ENCODE results near the gene COMMD1.
A peak's percentile ranks its signal among the peaks of the same experiment; 100 is the strongest.
"Not testable (repeated sequence)": the region's sequence is repeated elsewhere in the genome, so short reads cannot be mapped to it uniquely, and the experiment has no call there.

COMMD1 gene

DNA sequence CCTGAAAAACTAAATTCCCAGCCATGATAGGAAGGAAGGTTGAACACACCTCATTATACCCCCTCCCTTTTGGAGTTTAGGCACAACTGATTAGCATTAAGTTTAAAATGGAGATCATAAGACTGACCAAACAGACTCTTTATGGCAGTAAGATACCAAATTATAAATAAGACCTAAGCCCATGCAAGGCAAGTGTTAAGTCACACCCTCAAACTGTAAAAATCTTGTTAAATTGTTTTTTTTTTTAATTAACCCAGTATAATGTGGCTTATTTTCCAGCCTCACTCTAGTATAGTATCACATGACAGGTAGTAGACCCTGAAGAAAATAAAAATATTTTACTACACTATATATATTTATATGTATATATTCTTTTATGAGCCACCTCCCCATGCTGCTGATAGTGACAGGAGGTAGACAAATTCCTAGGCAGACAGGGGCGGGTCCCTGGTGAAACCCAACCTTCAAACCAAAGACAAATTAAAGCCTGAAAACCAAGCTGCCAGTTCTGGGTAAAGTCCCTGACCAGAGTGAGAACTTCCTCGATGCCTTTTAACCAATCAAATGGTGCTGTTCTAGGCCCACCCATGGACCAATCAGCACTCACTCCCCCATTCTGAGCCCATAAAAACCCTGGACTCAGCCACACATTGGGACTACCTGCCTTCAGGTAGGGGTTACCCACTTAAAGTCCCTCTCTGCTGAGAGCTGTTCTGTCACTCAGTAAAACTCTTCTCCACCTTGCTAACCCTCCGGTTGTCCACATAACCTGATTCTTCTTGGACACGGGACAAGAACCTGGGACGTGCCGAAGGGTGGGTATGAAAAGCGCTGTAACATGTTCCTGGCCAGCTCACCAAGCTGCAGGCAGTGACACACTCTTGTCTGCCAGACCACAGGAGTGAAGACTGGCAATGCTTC is 166.5 kb downstream of the COMMD1 start:
- no peak for DNase-seq (ENCODE audit: low read depth, low spot score)

DNA sequence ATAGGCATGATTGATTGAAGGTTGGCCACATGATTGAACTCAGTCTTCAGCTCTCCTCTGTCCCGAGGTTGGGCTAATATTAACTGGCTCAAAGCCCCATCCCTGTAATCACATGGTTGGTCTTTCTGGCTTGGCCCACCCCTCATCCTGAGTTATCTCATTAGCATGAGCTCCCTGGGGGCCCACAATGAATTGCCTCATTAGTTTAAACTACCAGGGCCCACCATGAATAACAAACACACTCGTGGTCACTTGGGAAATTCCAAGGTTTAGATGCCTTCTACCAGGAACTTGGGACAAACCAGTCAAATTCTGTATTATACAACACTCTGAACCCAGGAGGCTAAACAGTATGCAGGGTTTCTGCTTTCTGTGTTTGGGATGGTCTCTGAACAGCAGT is 168.8 kb downstream of the COMMD1 start:
- peak; percentile 53 for DNase-seq (ENCODE audit: low read depth, low spot score)

DNA sequence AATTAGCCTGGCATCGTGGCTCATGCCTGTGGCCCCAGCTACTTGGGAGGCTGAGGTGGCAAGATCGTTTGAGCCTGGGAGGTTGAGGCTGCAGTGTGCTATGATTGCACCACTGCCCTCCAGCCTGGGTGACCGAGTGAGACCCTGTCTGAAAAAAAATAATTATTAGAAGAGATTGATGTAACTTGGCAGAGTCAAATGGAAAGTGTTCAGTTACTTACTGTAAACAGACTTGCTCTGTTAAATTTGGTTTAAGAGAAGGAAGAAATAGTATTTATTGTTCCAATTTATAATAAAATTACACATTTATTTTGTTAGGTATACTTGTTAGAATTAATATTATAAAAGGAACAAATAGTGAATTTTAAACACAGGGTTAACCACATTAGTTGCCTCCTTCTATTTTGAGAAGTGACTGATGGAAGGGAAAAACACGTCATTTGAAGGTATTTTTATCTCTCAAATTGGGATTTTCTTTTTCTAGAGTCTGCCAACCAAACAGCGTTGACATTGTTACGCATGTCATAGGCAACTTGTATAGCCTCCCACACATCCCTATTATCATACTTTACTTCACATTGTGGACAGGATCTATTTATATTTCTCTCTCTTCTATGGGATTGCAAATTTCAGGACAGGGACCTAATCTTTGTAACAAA is 171.6 kb downstream of the COMMD1 start:
- DNase-seq (ENCODE audit: low read depth, low spot score): no peak

DNA sequence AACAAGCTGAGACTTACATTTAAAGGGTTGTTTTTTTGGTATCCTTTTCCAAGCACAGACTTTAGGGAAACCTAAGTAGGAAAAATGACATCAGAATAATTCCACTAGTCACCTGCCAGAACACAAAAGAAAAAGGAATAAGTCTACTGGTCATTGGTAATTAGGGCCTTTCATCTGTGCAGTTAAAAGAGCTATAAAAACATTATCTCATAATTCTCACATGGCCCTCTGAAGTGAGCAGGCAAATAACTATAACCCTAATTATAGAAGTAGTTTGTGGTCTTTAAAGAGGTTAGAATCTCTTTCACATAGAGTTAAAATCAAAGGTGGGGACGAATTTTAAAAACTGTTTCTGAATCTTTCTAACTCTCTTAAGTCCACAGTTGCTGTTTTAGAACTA is 179.3 kb downstream of the COMMD1 start:
- DNase-seq (ENCODE audit: low read depth, low spot score): no peak

DNA sequence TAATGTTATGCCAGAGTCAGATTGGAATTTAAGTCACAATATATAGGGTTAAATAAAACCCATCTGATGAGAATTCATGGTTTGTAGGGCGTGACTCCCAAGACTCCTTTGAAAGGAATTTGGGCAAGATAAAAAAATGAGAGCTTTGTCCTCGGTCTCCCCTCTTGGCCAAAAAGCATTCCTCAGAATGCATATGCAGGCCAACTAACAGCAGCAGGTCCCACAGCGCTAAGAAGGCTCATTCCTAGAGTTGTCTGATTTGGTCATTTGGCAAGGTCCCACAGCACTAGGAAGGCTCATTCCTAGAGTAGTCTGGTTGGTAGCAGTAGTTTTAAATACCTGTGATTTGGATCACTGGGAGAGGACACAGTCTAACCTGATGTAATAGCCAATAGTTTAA is 184.2 kb downstream of the COMMD1 start:
- DNase-seq (ENCODE audit: low read depth, low spot score): peak; percentile 44

DNA sequence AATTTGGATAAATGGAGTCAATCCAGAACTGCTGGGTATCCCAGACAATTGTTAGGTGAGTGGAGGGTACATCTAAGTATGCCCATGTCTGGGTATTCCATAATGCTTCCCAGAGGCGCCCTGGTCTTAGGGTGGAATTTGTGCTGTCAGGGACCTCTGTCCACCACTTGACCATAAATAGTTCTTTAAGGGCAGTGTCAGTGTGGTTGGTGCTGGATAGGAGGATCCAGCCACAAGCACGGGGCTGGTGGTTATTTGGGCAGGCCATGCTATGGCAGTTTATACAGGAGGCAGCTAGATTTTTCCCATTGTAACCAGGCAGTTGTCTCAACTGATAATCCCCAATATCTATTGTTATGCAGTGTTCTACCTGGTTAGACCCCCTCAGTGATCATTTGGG is 186.0 kb downstream of the COMMD1 start:
- DNase-seq (ENCODE audit: low read depth, low spot score): no peak

DNA sequence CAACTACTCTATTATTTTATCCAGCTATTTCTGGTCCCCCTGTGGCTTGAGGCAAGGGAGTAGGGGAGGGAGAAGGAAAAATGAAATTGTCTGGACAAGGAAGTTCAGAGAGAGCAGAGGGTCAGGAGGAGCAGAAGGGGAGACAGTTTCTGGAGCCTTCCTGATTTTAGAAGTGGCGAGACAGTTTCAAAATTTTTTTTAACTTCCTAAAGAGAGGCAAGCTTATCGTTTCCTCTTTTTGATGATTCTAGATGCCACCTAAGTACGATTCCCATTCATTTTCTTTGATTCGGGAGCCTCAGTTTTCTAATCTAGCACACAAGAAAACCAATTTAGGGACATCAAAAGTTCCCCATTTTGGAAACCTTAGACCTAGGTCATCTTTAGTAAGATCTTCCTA is 193.6 kb downstream of the COMMD1 start:
- DNase-seq (ENCODE audit: low read depth, low spot score): no peak

DNA sequence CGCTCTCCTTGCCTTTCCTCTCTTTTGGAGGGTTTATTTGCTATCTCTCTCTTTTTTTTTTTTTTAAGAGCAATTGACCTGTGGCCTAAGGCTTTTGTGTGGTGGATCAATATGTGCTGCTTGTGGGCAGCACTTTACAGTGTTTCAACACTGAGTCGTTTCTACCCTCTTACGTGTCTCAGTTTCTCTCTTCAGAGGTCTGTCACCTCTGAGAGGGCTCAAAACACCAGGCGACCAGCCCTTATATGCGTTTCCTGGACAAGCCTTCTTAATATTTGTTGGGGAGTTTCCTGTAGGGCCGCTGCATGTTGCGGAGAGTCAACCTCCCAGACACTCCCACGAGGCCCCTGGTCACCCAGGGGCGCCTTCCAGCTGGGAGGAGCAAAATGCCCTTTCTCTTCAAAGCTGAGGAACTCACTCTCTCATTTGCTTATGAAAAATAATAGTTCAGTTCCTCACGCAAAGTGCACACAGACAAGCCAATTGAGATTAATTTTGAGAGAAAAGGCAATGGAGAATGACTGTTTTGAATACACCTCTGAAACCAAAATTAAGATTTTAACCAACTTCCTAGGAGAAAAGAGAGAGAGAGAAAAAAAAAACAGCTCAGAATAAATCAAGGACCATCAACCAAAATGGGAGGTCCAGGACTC is 194.2 kb downstream of the COMMD1 start:
- no peak for DNase-seq (ENCODE audit: low read depth, low spot score)

DNA sequence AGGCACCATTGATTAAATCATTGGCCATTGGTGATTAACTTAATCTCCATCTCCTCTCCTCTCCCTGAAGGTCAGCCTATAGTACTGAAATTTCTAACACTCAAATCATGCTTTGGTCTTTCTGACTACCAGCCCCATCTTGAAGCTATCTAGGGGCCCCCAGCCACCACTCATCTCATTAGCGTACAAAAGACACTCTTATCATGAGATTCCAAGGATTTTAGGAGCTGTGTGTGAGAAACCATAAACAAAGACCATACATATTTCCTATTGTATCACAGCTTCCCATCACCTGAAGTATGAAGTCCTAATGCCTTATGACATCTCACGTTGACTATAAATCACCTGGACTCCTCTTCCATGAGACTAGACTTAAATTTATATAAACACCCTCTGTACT is 196.4 kb downstream of the COMMD1 start:
- DNase-seq (ENCODE audit: low read depth, low spot score): no peak

DNA sequence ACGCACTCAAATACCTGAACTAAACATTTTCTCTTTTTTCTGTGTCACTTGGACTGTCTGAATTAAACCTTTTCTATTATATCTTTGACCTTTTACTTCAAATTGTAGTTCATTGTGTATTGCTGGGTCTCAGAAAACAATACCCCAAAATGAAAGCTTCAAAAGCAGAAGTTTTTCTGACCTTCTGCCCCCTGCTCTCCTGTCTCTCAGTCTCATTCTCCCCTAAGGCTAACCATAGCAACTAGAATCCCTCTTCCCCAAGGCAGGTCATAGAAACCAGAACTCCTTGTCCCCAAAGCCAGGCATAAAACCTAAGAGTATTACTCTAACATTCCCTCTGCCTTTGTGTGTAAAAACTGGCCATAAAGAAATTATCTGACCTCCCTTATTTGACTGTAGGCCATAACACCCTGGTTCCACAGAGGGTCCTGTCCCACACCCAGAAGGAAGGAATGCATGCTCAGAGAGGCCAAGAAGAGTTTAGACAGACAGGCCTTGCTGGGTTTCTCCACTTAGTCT is 197.0 kb downstream of the COMMD1 start:
- no peak for DNase-seq (ENCODE audit: low read depth, low spot score)

DNA sequence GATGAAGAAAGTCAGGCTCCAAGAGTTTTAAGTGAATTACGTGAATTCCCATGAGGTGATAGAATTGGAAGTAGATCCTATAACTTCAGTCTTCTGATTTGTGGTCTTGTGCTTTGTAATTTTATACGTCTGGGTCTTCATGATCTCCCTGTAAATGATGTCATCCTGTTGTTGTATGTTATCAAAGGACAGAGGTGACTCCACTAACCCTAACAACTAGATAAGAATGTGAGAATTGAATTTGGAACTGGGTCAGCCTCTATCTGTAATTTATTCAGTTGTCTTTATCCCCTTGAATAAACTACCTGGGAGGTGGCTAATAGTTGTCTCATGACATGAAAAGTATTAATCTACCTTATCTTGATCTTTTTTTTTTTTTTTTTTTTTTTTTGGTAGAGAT is 204.1 kb downstream of the COMMD1 start:
- no peak for DNase-seq (ENCODE audit: low read depth, low spot score)

DNA sequence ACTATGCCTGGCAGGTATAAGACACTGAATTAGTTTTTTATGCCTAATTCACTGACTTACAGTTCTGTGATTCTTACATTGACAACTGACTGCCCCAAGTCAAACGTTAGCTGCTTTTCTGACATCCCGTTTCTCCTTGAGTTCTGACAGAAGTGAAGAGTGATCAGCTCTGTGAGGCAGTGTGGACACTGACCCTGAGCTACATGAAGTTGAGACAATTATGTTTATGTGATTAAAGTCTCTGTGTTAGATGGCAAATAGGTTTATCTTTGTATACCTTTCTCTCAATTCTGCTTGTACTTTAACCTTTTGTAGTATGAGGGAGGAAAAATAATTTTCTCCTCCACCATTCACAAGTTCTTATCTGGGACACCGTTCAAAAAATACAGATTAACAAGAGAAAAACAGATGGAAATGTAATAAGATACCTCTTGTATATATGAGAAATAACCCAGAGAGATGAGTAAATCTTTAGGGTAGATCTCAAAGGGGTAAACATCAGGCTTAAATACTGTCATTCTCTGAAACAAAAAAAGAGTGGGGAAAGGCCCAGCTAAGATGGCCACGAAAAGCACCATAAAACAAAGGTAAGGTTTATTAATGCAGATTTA is 205.0 kb downstream of the COMMD1 start:
- no peak for DNase-seq (ENCODE audit: low read depth, low spot score)

DNA sequence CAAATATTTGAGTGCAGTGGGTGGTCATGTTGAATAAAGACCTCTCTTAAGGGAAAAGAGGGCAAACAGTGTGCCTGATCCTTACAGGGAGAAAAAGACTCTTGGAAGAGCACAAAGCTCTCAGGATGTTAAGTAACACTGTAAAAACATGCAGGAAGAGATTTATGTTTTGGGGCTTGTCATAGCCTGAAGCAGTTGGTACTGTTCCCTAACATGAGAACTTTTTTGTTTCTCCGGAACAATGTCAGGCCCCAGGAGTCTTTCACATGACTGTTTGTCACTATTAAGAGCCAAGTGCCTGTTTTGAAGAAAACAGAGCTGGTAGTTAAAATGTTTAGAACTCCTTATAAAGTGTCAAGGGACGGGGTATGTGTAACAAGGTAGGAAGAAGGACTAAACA is 206.7 kb downstream of the COMMD1 start:
- no peak for DNase-seq (ENCODE audit: low read depth, low spot score)

DNA sequence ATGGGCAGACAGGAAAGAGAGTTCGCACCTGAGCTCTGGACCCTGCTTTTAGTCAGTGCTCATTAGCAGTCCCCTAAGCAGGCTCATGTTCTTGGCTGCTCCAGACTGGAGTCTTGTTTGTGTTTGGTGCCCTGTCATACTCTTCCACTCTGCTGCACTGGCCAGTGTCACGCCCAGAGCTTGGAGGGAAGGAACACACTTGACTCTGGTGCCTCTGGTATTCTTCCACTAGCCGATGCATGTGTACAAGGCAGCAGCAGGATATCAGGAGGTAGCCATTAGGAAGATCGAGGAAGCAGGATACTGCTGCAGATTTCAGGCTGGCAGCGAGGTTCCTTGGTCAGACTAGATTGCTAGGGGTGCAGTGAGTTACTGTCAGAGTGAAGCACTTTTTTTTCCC is 209.1 kb downstream of the COMMD1 start:
- no peak for DNase-seq (ENCODE audit: low read depth, low spot score)

DNA sequence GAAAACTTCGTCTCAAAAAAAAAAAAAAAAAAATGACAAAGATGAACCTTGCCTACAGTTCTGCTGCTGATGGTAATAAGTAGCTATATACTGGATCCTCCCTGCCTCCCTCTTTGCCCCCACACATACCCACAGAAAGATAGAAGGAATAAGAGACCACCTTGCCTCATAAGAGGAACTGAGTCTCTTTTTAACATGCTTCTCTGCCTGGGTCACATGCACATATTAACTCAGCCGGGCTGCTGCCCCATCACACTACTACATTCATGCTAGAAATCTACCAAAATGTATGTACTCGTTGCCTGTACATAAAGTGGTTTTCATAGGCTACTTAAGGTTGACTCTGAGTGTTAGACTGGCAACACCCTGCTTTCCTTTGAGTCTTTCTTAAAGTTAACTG is 211.5 kb downstream of the COMMD1 start:
- DNase-seq (ENCODE audit: low read depth, low spot score): no peak

DNA sequence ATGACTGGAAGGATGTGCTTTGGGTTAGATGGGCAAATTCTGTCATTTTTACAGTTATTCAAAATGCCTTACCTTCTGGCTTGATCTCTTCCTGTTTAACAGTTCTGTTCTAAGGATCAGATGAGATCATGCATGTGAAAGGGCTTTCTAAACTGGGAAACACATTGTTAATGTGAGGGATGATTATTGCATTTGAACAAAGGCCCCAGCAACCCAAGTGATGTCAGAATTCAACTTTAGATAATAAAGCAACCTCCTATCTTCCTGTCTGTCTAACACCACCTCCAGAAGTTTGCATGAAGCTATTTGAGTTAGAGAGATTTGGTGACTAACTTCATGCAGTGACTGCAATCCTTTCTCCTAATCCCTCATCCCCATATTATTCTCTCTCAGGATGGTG is 212.7 kb downstream of the COMMD1 start:
- no peak for DNase-seq (ENCODE audit: low read depth, low spot score)

DNA sequence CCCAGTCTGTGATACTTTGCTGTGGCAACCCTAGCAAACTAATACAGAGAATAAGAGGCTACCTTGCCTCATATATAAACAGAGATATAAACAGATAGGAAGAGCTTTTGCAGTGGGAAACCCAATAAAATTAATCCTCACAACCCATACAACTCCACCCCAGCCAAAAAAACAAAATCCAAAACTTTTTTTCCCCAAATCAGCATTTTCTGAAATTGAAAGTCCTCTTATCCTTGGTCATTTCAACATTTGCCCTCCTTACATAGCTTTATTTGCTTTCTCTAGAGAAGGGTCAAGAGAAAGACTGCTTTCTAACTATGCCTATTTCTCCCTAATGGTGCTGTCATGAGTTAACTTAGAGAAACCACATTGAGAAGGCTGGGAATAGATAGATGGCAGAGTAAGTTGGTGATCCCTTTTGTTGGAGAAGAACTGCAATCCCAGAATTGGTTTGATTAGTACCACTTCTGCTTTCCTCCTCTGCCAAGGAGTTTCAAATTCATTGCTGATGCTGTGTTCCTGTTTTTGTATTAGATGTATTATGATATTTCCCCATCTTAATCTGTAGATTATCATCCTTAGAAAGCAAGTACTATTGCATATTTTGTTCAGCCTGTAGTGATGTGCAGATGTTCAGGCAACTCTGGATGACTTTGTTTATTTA is 214.0 kb downstream of the COMMD1 start:
- DNase-seq (ENCODE audit: low read depth, low spot score): no peak

DNA sequence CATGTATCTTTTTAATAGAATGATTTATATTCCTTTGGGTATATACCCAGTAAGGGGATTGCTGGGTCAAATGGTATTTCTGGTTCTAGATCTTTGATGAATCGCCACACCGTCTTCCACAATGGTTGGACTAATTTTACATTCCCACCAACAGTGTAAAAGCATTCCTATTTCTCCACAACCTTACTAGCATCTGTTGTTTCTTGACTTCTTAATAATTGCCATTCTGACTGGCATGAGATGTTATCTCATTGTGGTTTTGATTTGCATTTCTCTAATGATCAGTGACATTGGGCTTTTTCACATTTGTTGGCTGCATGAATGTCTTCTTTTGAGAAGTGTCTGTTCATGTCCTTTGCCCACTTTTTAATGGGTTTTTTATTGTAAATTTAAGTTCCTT is 220.8 kb downstream of the COMMD1 start:
- not testable (repeated sequence) for DNase-seq (ENCODE audit: low read depth, low spot score)

DNA sequence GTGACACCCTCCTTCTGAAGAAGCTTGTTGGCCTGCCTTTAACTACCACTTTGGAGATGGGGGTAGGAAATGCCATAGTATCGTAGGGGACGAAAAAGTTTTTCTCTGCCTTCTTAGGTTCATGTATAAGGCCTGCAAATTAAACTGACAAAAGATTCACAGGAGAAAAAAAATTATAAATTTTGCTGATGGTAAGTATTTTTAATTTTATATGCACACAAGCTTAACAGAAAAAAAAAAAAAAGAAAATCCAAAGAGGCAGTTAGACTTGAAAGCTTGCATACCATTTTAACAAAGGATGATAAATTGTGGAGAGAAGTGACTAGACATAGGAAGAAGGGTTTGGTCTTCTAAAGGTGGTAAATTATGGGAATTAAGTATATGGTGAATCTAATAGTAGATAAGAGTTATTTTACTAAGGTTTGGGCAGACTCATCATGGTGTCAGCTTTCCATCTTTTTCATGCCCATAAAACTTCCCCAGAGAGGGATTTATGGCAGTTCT is 227.9 kb downstream of the COMMD1 start:
- no peak for DNase-seq (ENCODE audit: low read depth, low spot score)

DNA sequence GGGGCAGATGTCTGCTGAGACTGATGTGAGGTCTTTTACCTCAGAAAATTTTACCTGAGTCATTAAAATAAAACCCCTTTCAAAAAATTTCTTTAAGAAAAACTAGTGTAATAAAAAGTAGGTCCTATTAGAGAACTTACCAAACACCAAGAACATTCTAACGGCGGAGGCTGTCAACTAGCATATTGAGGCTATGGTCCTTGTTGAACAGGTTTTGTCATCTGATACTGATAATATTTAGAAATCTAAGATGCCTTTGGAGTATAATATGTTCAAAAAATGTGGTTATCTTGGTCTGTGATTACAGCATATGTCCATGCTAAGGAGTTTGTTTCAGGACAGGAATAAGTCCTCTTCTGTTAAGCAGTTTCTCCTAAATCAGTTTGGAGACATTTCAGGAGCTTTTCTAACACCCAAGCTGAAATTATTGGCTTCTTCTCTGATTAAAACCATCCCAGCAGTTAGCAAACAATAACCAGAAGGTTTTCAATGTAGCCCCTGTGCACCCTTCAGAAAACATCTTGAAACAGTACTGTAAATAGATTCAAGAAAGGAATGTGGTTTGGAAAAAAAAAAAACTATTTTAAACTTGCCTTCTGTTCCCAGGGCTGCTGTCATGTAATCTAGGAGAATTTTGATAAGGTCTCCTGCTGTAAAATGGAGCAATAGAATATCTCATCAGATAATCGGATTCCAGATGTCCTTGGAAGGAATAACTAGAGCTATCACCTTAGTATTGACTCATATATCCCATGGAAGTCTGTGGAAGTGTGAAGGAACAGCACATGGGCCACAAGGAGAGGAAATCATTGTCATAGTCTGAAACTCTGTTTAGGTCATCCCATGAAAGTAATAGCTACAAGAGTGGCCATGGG is 231.7 kb downstream of the COMMD1 start:
- DNase-seq (ENCODE audit: low read depth, low spot score): no peak

All from astrocyte of the hippocampus (primary cell).